ENCODE data around the gene EIF4H.

EIF4H gene

GRCh38 chr7:74153736-74154135 is 20.4 kb upstream of the EIF4H start:
- H3F3A ChIP-seq (ENCODE audit: control insufficient read depth, insufficient read depth) = 0 out of 2 replicates have a peak, but pooled peaks cover 4% of the 10 kb centered on the region
- H3K36me3 ChIP-seq (ENCODE audit: control insufficient read depth, low read length) = no peaks in the 10 kb centered on the region
- no peak overlapping the region for H3K4me2 ChIP-seq (ENCODE audit: low read length)
- peaks cover 19% of the 10 kb centered on the region for H3K4me1 ChIP-seq (ENCODE audit: control insufficient read depth, low read length)
- TF ChIP-seq EZH2phosphoT487 (IDR thresholded peaks at IDR 0.05; ENCODE audit: borderline replicate concordance, low read length) = no peak
- TF ChIP-seq, protein P1, sequence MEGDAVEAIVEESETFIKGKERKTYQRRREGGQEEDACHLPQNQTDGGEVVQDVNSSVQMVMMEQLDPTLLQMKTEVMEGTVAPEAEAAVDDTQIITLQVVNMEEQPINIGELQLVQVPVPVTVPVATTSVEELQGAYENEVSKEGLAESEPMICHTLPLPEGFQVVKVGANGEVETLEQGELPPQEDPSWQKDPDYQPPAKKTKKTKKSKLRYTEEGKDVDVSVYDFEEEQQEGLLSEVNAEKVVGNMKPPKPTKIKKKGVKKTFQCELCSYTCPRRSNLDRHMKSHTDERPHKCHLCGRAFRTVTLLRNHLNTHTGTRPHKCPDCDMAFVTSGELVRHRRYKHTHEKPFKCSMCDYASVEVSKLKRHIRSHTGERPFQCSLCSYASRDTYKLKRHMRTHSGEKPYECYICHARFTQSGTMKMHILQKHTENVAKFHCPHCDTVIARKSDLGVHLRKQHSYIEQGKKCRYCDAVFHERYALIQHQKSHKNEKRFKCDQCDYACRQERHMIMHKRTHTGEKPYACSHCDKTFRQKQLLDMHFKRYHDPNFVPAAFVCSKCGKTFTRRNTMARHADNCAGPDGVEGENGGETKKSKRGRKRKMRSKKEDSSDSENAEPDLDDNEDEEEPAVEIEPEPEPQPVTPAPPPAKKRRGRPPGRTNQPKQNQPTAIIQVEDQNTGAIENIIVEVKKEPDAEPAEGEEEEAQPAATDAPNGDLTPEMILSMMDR (IDR thresholded peaks at IDR 0.05; ENCODE audit: low read depth, low read length, poor library complexity, severe bottlenecking) = no peak
- no peak overlapping the region for H3K4me3 ChIP-seq (ENCODE audit: low read length)
- H3K27me3 ChIP-seq (ENCODE audit: control insufficient read depth, low read length) = no peaks in the 10 kb centered on the region
- H4K20me1 ChIP-seq (ENCODE audit: control insufficient read depth, insufficient read depth, low read depth, low read length) = no peaks in the 10 kb centered on the region
- H3K9me3 ChIP-seq (ENCODE audit: control insufficient read depth, insufficient read depth, low read length) = no peaks in the 10 kb centered on the region
- no peaks in the 10 kb centered on the region for H3K79me2 ChIP-seq (ENCODE audit: control insufficient read depth, low read length)
- no peaks in the 10 kb centered on the region for H3K9me2 ChIP-seq (replicated peaks; ENCODE audit: control insufficient read depth, low read length)
- H3K27ac ChIP-seq (ENCODE audit: low read depth, low read length) = no peak overlapping the region

- no peaks in the 10 kb centered on the region for H3K9me2 ChIP-seq (replicated peaks; ENCODE audit: control insufficient read depth, low read length)
- no peaks in the 10 kb centered on the region for H4K20me1 ChIP-seq (ENCODE audit: control insufficient read depth, insufficient read depth, low read depth, low read length)
- H3K9me3 ChIP-seq (ENCODE audit: control insufficient read depth, insufficient read depth, low read length) = no peaks in the 10 kb centered on the region
- TF ChIP-seq, protein P1 (IDR thresholded peaks at IDR 0.05; ENCODE audit: low read depth, low read length, poor library complexity, severe bottlenecking) = no peak
- TF ChIP-seq EZH2phosphoT487 (IDR thresholded peaks at IDR 0.05; ENCODE audit: borderline replicate concordance, low read length) = no peak
- H3K27me3 ChIP-seq (ENCODE audit: control insufficient read depth, low read length) = no peaks in the 10 kb centered on the region
- H3K79me2 ChIP-seq (ENCODE audit: control insufficient read depth, low read length) = no peaks in the 10 kb centered on the region
- no peak overlapping the region for H3K4me2 ChIP-seq (ENCODE audit: low read length)
- no peaks in the 10 kb centered on the region for H3F3A ChIP-seq (ENCODE audit: control insufficient read depth, insufficient read depth)
- H3K27ac ChIP-seq (ENCODE audit: low read depth, low read length) = no peak overlapping the region
- H3K4me3 ChIP-seq (ENCODE audit: low read length) = no peak overlapping the region
- peaks cover 14% of the 10 kb centered on the region for H3K4me1 ChIP-seq (ENCODE audit: control insufficient read depth, low read length)
- no peaks in the 10 kb centered on the region for H3K36me3 ChIP-seq (ENCODE audit: control insufficient read depth, low read length)
Measured at GRCh38 chr7:74155810-74156395, 18.3 kb upstream of the EIF4H start.

- TF ChIP-seq, protein P1 (IDR thresholded peaks at IDR 0.05; ENCODE audit: low read depth, low read length, poor library complexity, severe bottlenecking) = no peak
- TF ChIP-seq EZH2phosphoT487 (IDR thresholded peaks at IDR 0.05; ENCODE audit: borderline replicate concordance, low read length) = no peak
- Histone ChIP-seq H3F3A (ENCODE audit: control insufficient read depth, insufficient read depth) (no peaks in the 10 kb centered on the region), H3K9me2 (replicated peaks; ENCODE audit: control insufficient read depth, low read length) (no peaks in the 10 kb centered on the region), H3K79me2 (ENCODE audit: control insufficient read depth, low read length) (no peaks in the 10 kb centered on the region), H3K4me1 (ENCODE audit: control insufficient read depth, low read length) (peaks cover 6% of the 10 kb centered on the region), H3K9me3 (ENCODE audit: control insufficient read depth, insufficient read depth, low read length) (no peaks in the 10 kb centered on the region), H4K20me1 (ENCODE audit: control insufficient read depth, insufficient read depth, low read depth, low read length) (no peaks in the 10 kb centered on the region), H3K27ac (ENCODE audit: low read depth, low read length) (no peak overlapping the region), H3K4me2 (ENCODE audit: low read length) (no peak overlapping the region), H3K27me3 (ENCODE audit: control insufficient read depth, low read length) (no peaks in the 10 kb centered on the region), H3K36me3 (ENCODE audit: control insufficient read depth, low read length) (no peaks in the 10 kb centered on the region), H3K4me3 (ENCODE audit: low read length) (no peak overlapping the region)
Measured at GRCh38 chr7:74157605-74158004, 16.6 kb upstream of the EIF4H start.

Data from DOHH2 (cell line).